ENCODE measurements around the gene TIPIN. TPM values are rescaled to one million over a fixed set of nuclear protein-coding genes. Genes with fewer than 3 reads are reported as not detected.

TIPIN gene
- total RNA-seq, 4 donors from 2014 or later = 2.2 to 4.0 (median 2.5) TPM; not detected in 1

DNA sequence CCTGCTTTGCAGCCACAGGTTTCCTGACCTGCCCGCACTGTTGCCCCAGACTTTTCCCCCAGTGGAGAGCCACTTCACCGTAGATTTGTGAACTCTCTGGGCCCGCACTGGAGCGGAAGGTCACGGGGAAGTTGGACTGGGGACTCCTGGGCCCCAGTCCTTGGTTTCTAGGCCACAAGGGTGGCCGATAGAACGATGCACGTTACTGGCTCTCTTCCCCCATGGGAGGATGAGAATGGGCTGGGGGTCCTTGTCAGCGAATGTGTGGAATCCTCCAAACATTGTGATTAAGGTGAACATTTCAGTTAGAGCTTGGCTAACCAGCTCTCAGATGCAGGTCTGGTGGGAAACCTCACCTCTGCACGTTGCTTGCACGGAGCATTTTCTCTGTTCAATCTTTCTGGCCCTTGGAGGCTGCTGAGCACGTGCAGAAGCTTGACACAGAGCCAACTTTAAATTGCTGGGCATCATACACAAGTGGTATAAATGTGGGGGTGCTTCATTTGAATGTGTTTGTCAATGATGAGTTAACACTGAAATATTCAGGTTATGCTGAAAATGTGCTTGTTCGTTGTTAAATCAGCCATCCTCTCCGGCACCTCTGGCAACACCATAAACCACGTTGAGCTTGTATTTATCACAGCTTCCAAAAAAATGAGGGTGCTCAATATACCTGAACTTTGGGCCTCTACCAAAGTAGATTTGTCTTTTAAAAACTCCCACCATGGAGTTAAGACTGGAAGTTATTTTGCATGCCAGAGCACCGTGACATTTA is 62.1 kb downstream of the TIPIN start:
- peak; percentile 42 for DNase-seq
- in situ Hi-C loops (cut with MboI; ENCODE audit: low pct_ligation_motif_present in 1 of 4, low pct_unique_long_range_greater_than_20kb in 1 of 4, low sequenced_read_pairs in 3 of 4) (no loop called here), intact Hi-C loops (cut with DNase I; ENCODE audit: low total_unique reads) (no loop called here)
- peak overlapping the region; percentile 67 to 84 (median 74) for H3K4me3 ChIP-seq
- H3K4me1 ChIP-seq = peaks cover 16 to 32% (median 24%) of the 10 kb centered on the region in 4 donors
- 1 to 3% methylated on average over 7 to 15 of the region's 16 CpGs for WGBS, 2 donors (ENCODE audit: low coverage in 1 of 2)
- H3K27me3 ChIP-seq = no peaks in the 10 kb centered on the region
- H3K9me3 ChIP-seq = no peaks in the 10 kb centered on the region
- H3K27ac ChIP-seq = peak overlapping the region; percentile 93 to 97 (median 96)
- TF ChIP-seq EP300 (IDR thresholded peaks at IDR 0.05; ENCODE audit: low read depth) (no peak), POLR2A (IDR thresholded peaks at IDR 0.05) (peak; percentile 8)
- no peaks in the 10 kb centered on the region for H3K36me3 ChIP-seq

DNA sequence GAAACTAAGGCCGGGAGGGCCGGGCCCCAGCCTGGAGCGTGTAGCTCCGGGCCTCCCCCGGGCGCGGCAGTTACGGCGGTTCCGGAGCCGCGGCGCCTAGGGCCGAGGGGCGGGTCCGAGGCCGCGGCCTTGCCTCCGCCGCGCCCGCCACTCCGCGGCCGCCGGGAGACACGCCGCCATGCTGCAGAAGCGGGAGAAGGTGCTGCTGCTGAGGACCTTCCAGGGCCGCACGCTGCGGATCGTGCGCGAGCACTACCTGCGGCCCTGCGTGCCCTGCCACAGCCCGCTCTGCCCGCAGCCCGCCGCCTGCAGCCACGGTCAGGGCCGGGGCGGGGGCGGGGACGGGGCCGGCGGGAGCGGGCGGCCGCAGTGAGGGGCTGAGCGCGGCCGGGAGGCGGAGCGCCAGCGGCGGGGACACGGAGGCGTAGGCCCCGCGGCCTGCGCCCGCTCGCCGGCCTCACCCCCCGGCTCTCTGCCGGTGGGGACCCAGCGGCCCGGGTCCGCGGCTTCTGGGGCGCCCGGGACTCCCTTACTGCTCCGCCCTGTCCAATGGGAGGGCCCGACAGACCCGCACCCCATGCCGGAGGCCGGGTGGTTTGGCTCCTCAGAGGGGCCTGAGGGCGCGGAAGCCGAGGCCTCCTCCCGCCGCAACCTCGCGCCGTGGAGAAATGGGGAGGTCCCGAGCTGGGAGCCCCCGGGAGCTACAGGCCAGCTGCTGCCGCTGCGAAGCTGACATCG is 62.9 kb downstream of the TIPIN start, which contains the start of gene DIS3L:
Gene DIS3L, plus strand, starts transcription at position 150 of the 738 bp plus-strand sequence. Its CDS starts 29 bp downstream, at position 179.
- Histone ChIP-seq H3K27me3 (no peaks in the 10 kb centered on the region), H3K9me3 (no peaks in the 10 kb centered on the region), H3K36me3 (no peaks in the 10 kb centered on the region), H3K27ac (peak within 1 kb of the TSS; percentile 93 to 97 (median 96)), H3K4me1 (peaks cover 16 to 32% (median 24%) of the 10 kb centered on the region in 4 donors), H3K4me3 (peak within 1 kb of the TSS; percentile 67 to 84 (median 74))
- TF ChIP-seq, protein P1, sequence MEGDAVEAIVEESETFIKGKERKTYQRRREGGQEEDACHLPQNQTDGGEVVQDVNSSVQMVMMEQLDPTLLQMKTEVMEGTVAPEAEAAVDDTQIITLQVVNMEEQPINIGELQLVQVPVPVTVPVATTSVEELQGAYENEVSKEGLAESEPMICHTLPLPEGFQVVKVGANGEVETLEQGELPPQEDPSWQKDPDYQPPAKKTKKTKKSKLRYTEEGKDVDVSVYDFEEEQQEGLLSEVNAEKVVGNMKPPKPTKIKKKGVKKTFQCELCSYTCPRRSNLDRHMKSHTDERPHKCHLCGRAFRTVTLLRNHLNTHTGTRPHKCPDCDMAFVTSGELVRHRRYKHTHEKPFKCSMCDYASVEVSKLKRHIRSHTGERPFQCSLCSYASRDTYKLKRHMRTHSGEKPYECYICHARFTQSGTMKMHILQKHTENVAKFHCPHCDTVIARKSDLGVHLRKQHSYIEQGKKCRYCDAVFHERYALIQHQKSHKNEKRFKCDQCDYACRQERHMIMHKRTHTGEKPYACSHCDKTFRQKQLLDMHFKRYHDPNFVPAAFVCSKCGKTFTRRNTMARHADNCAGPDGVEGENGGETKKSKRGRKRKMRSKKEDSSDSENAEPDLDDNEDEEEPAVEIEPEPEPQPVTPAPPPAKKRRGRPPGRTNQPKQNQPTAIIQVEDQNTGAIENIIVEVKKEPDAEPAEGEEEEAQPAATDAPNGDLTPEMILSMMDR (IDR thresholded peaks at IDR 0.05) = no peak
- TF ChIP-seq EP300 (IDR thresholded peaks at IDR 0.05; ENCODE audit: low read depth) (no peak), POLR2AphosphoS5 (IDR thresholded peaks at IDR 0.05) (peak in 2 of 3 donors; percentile 52 to 62), POLR2A (IDR thresholded peaks at IDR 0.05) (peak; percentile 25)
- 1% methylated on average over 27 of the region's 92 CpGs; no CpG with 5 or more reads in 1 of the 2 donors for WGBS, 2 donors (ENCODE audit: low coverage in 1 of 2)
- intact Hi-C loops (cut with DNase I; ENCODE audit: low total_unique reads) = no loop called here
- in situ Hi-C loops (cut with MboI; ENCODE audit: low pct_ligation_motif_present in 1 of 4, low pct_unique_long_range_greater_than_20kb in 1 of 4, low sequenced_read_pairs in 3 of 4) = no loop called here
- peak; percentile 75 for DNase-seq

GRCh38 chr15:66292571-66293418 is 63.7 kb downstream of the TIPIN start:
- Histone ChIP-seq H3K4me1 (peaks cover 16 to 32% (median 24%) of the 10 kb centered on the region in 4 donors), H3K9me3 (no peaks in the 10 kb centered on the region), H3K4me3 (peak overlapping the region; percentile 67 to 84 (median 74)), H3K27ac (peak overlapping the region; percentile 93 to 97 (median 96)), H3K36me3 (no peaks in the 10 kb centered on the region), H3K27me3 (no peaks in the 10 kb centered on the region)
- in situ Hi-C loops (cut with MboI; ENCODE audit: low pct_ligation_motif_present in 1 of 4, low pct_unique_long_range_greater_than_20kb in 1 of 4, low sequenced_read_pairs in 3 of 4) (no loop called here), intact Hi-C loops (cut with DNase I; ENCODE audit: low total_unique reads) (no loop called here)
- 8 to 14% methylated on average over 16 to 22 of the region's 22 CpGs for WGBS, 2 donors (ENCODE audit: low coverage in 1 of 2)
- TF ChIP-seq EP300 (IDR thresholded peaks at IDR 0.05; ENCODE audit: low read depth) = no peak
- peak; percentile 30 for TF ChIP-seq POLR2A (IDR thresholded peaks at IDR 0.05)
- no peak for DNase-seq

DNA sequence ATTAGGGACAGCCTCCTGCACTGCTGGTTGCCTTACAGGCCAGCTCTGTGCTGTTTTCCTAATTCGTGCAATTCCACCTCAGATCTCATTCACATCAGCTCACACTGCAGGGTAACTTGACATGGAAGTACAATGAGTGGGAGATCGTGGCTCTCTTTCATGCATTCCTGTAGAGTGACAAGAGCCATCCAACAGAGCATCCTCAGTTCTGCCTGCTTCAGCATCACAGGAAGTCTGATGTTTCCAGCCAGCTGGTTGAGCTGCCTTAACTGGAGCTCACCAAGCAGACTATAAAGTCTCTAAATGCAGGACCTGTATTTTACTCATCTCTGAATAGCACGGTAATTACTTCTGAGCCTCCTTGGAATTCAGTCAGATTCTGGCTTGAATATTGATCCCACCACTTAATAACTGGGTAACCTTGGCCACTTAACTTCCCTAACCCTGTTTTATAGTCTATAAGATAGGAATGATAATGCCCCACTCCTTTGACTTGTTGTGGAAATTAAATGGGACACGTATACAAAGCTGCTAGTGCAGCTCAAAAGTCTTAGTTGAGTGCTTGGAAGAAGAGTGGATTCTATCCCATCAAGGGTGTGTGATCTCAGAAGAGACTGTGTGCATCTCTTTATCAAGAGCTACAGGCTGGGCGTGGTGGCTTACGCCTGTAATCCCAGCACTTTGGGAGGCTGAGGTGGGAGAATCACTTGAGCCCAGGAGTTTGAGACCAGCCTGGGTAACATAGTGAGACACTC is 64.5 kb downstream of the TIPIN start:
- WGBS, 2 donors (ENCODE audit: low coverage in 1 of 2) = 58 to 75% methylated on average over 3 to 6 of the region's 6 CpGs
- in situ Hi-C loops (cut with MboI; ENCODE audit: low pct_ligation_motif_present in 1 of 4, low pct_unique_long_range_greater_than_20kb in 1 of 4, low sequenced_read_pairs in 3 of 4) (no loop called here), intact Hi-C loops (cut with DNase I; ENCODE audit: low total_unique reads) (no loop called here)

More for the DNA sequence above, 64.5 kb downstream of the TIPIN start:
- no peaks in the 10 kb centered on the region for H3K36me3 ChIP-seq
- TF ChIP-seq EP300 (IDR thresholded peaks at IDR 0.05; ENCODE audit: low read depth) = no peak
- TF ChIP-seq, protein P1 (IDR thresholded peaks at IDR 0.05) = no peak
- TF ChIP-seq POLR2A (IDR thresholded peaks at IDR 0.05) = no peak
- TF ChIP-seq POLR2AphosphoS5 (IDR thresholded peaks at IDR 0.05) = no peak
- H3K4me1 ChIP-seq = peaks cover 16 to 32% (median 24%) of the 10 kb centered on the region in 4 donors
- no peaks in the 10 kb centered on the region for H3K9me3 ChIP-seq
- peak overlapping the region in 1 of 4 donors; percentile 84 for H3K4me3 ChIP-seq
- DNase-seq = no peak
- no peaks in the 10 kb centered on the region for H3K27me3 ChIP-seq
- peak overlapping the region; percentile 93 to 97 (median 96) for H3K27ac ChIP-seq

Measured in transverse colon (tissue), 4 donors.